Activated CD4-positive, alpha-beta T cell treated with anti-CD3 and anti-CD28 coated beads, Interleukin-2, Interleukin-4, amounts not matched to agents 100 ng/mL and 50 ng/mL, durations not matched to agents 16 hours and 8 hours (primary cell): ENCODE measurements around the gene PLSCR2.
"Not testable (repeated sequence)": the region's sequence is repeated elsewhere in the genome, so short reads cannot be mapped to it uniquely, and the experiment has no call there.

Experiments
- DNase-seq: peaks from one replicate; pipeline ENCODE4 v3.0.0-alpha.2; 2020; ENCODE audit warnings: low spot score

Gene PLSCR2

DNA sequence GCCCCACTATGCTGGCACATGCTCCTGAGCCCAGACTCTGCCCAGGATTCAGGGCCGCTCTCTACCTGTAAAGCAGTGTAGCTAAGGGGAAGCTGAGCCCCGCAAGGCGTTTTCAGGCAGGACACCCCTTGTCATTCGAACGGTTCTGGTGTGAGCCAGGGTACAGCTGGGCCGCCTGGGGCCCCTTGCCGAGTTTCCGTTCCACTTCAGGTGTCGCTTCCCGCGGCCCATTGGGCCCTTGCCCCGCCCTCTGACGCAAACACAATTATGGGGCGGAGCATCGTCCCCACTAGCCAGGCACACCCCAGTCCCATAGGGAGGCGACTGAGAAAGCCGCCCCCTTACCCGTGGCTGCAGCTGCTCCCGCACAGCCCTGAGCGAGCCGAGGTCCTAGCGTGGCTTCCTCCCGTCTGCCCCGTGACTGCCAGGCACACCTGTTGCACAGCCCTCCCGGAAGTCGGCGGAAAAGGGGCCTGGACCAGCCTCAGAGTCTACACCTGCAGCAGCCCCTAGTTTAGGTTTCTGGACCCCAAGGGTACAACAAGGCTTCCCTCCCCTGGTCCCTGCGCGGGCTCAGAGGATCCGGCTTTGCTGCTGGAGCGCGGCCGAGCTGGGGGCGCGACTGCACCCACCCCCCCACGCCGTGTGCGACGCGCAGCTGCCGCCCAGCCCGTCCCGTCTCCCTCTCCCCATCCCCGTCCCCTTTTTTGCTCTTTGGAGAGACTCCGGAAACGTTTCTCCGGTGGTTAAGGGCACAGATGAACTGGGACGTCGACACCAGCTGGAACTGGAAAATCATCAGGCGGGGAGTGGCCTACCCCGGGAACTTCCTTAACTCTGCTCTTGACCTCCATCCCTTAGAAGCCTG, at the start of gene PLSCR2:
TSS of gene PLSCR2 (minus strand) at position 412 of the 868 bp plus-strand sequence. CDS start 9,657 bp downstream, outside the sequence.
- peak; percentile 44 for DNase-seq

- no peak for DNase-seq
These were observed 48.5 kb upstream of the PLSCR2 start for GRCh38 chr3:146517684-146518435.

DNA sequence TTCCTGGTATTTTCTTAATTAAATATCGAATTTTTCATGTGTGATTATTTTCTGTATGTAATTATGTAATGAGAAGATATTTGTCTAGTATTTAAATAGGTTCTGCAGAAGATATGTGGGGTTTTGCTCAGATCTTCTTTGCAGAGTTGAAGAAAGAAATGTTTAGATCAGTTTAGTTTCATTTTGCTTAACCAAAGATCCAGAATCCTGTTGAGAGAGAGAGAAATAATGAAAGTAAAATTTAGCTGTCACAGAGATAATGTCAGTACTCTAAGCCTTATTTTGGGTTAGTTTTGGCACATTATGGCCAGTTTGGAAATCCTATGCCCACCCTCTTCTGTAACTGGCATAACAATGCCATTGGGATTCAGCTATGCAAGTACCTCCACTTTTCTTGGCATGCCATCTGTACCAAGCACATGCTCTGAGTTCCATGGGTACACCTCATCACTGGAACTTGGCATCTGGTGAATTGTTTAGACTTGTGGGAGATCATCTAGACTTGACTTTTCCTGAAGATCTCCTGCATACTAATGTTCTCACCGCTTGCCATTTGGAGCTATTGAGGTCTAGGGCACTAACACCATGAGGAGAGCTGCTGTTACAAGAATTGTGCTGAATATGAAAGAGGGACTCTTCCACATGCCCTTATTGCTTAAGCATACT, 44.2 kb upstream of the PLSCR2 start:
- DNase-seq, result no peak

DNA sequence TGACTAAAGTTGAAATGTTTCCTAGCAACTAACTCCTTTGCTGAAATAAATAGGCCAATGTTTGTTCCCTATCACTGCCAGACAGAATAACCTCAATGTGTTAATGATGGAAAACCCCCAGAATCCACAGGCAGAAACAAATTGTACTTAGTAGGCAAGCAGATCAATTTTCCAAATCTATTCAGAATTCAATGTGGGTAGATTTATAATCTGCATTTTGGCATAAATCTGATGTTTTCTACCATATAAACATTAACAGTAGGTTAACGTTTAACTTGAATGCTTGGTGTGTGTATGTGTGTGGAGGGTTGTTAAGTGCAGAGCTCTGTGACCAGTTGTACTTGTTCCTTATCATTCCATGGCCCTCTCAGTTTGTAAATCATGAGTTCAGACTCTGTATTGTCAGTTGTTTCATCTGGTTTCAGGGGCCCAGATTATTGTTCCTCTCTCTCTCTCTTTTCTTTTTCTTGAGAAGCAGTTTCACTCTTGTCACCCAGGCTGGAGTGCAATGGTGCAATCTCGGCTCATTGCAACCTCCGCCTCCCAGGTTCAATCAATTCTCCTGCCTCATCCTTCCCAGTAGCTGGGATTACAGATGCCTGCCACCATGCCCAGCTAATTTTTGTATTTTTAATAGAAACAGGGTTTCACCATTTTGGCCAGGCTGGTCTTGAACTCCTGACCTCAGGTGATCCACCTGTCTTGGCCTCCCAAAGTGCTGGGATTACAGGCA, 42.2 kb upstream of the PLSCR2 start:
- no peak for DNase-seq

DNA sequence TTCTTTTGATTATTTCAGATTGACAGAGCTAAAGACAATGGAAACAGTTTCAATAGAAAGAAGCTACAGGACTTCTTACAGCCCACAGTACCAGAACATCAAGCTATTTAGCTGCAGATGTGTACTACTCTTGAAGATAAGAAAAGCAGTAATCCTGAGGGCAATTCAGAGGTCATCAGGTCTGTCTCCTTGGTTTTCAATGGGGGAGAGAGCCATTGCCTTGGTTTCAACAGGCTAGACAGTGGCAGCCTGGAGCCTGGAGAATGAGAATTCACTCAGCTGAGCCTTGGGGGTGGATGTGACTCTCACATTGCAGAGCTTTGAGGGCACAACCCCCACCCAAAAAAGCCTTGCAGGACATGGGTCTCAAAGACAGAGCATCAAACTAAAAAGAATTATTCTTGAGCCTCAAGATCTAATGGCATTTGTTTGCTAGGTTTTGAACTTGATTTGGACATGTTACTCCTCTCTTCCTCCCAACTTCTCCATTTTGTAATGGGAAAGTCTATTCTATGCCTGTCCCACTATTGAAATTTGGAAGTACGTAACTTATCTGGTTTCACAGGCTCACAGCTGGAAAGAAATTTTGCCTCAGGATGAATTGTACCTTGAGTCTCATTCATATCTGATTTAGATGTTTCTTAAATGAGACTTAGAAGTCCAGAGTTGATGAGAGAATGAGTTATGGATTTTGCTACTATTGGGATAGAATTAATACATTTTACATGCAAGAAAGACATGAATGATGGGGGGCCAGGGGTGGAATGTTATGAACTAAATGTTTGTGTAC, 38.2 kb upstream of the PLSCR2 start:
- no peak for DNase-seq

- DNase-seq, result no peak
These were observed 36.2 kb upstream of the PLSCR2 start for GRCh38 chr3:146505516-146505915.

DNA sequence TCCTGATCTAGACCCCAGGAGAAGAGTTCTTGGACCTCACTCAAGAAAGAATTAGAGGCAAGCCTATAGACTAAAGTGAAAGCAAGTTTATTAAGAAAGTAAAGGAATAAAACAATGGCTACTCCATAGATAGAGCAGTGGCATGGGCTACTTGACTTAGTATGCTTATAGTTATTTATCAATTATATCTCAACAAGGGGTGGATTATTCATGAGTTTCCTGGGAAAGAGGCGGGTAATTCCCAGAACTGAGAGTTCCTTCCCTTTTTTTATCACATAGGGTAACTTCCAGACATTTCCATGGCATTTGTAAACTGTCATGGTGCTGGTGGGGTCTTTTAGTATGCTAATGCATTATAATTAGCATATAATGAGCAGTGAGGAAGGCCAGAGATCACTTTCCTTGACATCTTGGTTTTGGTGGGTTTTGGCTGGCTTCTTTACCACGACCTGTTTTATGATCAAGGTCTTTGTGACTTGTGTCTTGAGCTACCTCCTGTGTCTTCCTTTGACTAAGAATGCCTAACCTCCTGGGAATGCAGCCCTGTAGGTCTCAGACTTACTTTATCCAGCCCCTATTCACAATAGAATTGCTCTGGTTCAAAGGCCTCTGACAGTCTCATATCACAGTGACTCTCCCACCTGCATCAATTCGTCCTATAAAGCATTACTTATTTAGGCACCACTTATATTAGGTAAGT, 35.3 kb upstream of the PLSCR2 start:
- no peak for DNase-seq

- DNase-seq, result peak; percentile 36
These were observed 34.3 kb upstream of the PLSCR2 start for GRCh38 chr3:146503461-146504202.

DNA sequence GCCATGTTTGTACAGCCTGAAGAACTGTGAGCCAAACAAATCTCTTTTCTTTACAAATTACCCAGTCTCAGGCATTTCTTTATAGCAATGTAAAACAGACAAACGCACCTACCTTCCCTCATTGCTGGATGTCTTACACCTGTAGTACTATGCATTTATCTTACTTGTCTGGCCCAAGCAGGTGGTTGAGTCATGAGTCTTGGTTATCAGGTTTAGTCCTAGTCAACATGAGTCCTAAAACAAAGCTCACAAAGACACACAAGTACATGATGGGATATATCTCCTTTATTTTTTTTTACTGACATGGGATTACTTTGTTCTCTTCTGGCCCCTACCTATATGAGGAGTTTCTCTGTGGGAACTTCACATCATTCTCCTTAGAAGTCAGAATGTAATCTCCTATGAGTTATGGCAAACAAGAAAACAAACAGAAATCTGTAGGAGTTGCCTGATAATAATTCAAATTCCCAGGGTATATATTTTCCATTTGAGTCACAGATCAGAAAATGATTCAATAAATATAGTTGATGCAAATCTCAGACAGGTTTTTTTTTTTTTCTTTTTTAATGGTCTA, 33.6 kb upstream of the PLSCR2 start:
- no peak for DNase-seq

- peak; percentile 9 for DNase-seq
These were observed 32.4 kb upstream of the PLSCR2 start for GRCh38 chr3:146501752-146502151.

GRCh38 chr3:146499701-146500100, 30.3 kb upstream of the PLSCR2 start:
- DNase-seq, result no peak

DNA sequence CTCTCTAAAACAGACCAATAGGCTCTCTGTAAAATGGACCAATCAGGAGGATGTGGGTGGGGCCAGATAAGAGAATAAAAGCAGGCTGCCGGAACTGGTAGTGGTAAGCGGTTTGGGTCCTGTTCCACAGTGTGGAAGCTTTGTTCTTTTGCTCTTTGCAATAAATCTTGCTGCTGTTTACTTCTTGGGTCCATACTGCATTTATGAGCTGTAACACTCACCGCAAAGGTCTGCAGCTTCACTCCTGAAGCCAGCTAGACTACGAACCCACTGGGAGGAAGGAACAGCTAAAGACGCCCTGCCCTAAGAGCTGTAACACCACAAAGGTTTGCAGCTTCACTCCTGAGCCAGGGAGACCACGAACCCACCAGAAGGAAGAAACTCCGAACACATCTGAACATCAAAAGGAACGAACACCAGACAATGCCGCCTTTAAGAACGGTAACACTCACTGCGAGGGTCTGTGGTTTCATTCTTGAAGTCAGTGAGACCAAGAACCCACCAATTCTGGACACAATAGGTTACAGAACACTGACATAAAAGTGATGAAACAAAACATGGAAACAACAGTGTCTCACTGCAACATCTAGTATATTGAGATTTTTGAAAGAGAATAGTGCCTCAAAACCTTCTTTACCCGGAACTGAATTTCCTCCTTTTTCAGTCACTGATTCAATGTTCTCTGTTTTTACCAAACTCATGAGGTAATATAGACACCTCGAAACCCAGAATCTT, 28.8 kb upstream of the PLSCR2 start:
- DNase-seq, result no peak

DNA sequence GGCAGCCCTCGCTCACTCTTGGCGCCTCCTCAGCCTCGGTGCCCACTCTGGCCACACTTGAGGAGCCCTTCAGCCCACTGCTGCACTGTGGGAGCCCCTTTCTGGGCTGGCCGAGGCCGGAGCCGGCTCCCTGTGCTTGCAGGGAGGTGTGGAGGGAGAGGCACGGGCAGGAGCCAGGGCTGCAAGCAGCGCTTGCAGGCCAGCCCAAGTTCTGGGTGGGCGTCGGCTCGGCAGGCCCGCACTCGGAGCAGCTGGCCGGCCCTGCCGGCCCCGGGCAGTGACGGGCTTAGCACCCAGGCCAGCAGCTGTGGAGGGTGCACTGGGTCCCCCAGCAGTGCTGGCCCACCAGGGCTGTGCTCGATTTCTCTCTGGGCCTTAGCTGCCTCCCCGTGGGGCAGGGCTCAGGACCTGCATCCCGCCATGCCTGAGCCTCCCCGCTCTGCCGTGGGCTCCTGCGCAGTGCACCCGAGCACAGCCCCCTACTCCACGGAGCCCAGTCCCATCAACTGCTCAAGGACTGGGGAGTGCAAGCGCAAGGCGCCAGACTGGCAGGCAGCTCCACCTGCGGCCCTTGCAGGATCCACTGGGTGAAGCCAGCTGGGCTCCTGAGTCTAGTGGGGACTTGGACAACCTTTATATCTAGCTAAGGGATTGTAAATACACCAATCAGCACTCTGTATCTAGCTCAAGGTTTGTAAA, 27.9 kb upstream of the PLSCR2 start:
- not testable (repeated sequence) for DNase-seq

DNA sequence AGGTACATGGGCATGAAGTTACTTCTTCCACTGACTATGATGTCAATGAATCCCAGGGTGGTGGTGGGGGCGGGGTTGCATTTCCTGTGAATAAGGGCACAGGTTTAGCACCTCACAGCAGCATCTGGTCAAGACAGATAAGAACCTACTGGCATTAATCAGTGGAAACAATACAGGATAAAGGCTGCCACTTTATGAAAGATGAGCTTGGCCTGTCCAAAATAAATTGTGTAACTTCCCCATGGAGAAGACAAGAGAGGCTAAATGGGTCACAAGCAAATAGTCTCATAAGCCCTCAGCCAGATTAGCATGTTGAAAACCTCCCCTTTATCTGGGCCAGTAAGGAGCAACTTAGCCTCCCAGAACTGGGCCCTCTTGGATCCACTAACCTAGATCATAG, 27.4 kb upstream of the PLSCR2 start:
- DNase-seq, result no peak

DNA sequence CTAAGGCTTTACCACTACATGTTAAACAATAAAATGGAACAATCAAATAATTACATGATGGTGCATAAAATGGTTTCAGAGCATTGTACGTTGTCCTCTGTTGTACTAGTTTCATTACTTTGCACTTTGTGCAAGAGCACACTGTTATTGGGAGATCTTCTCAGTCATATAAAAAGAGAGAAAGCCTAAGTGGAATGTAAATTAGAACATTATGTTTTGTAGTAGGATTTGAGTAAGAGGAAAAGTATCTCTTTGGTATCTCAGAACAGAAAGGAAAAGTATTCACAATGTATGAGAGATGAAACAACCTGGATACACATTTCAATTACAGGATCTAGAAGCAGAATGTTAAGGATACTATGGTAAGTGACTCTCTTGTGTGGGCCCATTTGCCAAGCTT, 26.9 kb upstream of the PLSCR2 start:
- DNase-seq, result no peak

DNA sequence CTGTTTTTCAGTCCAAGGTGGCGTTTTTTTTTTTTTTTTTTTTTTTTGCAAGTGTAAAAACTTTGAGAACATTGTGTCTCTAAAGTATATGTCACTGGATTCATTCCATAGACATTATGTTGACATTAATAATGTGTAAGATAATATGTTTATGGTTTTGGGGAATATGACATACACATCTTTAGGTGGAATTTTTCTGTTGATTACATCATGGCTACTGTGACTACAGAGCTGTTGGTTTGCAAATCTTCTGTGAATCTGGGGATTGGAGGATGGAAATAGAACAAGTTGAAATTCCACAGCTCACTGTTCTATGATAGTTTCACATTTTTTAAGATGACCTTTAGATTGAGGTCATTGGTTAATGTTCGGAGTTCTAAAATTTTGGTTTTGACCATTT, 24.4 kb upstream of the PLSCR2 start:
- DNase-seq, result no peak

GRCh38 chr3:146493221-146493620, 23.9 kb upstream of the PLSCR2 start:
- no peak for DNase-seq

GRCh38 chr3:146491303-146491702, 21.9 kb upstream of the PLSCR2 start:
- DNase-seq, result no peak
